Keratinocyte (primary cell): Measurements from ENCODE around the gene C1orf174.

Experiments
- EZH2 ChIP-seq: IDR thresholded peaks from one replicate; pipeline ENCODE4 v1.6.1; 2012; ENCODE audit warnings: inconsistent platforms, mild to moderate bottlenecking, low read length, moderate library complexity
- TF ChIP-seq, protein P1 (sequence below), 3 experiments: IDR thresholded peaks in 1 of 3; conservative IDR thresholded peaks in 1 of 3; optimal IDR thresholded peaks in 1 of 3; 2 replicates in 2 of 3; 3 replicates in 1 of 3; pipeline versions ENCODE3 to v1.5.1; 2011; ENCODE audit warnings: low read length in 3 of 3, mild to moderate bottlenecking in 3 of 3, moderate library complexity in 2 of 3, control low read depth in 1 of 3, inconsistent platforms in 1 of 3; ENCODE audit not compliant: insufficient read depth in 2 of 3; ENCODE audit errors: extremely low read depth in 1 of 3

DNA sequence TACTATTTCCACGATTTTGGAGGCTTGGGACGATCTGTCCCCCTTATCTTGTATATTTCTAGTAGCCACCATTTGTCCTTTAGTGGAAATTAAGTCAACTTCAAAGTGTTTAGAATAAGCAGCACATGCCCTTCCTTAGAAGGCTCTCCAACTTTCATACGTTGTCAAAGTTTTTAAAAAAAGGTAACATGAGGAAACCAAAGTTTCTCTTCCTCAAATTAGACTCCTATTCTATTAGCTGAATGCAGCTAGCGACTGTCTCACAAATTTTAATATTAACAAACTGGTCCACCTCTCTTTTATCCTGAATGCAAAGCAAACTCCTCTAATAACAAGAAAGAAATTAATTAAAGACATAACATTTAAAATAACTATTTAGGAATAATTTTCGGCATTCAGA, 6.9 kb downstream of the C1orf174 start:
- TF ChIP-seq, protein P1, sequence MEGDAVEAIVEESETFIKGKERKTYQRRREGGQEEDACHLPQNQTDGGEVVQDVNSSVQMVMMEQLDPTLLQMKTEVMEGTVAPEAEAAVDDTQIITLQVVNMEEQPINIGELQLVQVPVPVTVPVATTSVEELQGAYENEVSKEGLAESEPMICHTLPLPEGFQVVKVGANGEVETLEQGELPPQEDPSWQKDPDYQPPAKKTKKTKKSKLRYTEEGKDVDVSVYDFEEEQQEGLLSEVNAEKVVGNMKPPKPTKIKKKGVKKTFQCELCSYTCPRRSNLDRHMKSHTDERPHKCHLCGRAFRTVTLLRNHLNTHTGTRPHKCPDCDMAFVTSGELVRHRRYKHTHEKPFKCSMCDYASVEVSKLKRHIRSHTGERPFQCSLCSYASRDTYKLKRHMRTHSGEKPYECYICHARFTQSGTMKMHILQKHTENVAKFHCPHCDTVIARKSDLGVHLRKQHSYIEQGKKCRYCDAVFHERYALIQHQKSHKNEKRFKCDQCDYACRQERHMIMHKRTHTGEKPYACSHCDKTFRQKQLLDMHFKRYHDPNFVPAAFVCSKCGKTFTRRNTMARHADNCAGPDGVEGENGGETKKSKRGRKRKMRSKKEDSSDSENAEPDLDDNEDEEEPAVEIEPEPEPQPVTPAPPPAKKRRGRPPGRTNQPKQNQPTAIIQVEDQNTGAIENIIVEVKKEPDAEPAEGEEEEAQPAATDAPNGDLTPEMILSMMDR (optimal IDR thresholded peaks at IDR 0.05 in 1 of 3, IDR thresholded peaks at IDR 0.05 in 1 of 3, conservative IDR thresholded peaks at IDR 0.05 in 1 of 3; ENCODE audit: extremely low read depth in 1 of 3, insufficient read depth in 2 of 3, low read length in 3 of 3): no peak
- no peak for TF ChIP-seq EZH2
